Measurements from ENCODE around the gene ANTXR2.

- no peak for TF ChIP-seq MAX (IDR thresholded peaks at IDR 0.05)
- no peak for TF ChIP-seq REST (IDR thresholded peaks at IDR 0.05; ENCODE audit: low read depth)
- no peak for TF ChIP-seq USF1 (IDR thresholded peaks at IDR 0.05)
- TF ChIP-seq EP300 (IDR thresholded peaks at IDR 0.05; ENCODE audit: borderline replicate concordance): no peak
- no peak for TF ChIP-seq RAD21 (IDR thresholded peaks at IDR 0.05; ENCODE audit: low read depth)
- no peak for TF ChIP-seq TAF1 (IDR thresholded peaks at IDR 0.05; ENCODE audit: low read depth)
- no peak for TF ChIP-seq NFIC (IDR thresholded peaks at IDR 0.05)
These were observed 58.5 kb downstream of the ANTXR2 start for GRCh38 chr4:80014531-80014930.

All from Ishikawa (cell line).